ENCODE results near the gene TAF15.

TAF15 gene

DNA sequence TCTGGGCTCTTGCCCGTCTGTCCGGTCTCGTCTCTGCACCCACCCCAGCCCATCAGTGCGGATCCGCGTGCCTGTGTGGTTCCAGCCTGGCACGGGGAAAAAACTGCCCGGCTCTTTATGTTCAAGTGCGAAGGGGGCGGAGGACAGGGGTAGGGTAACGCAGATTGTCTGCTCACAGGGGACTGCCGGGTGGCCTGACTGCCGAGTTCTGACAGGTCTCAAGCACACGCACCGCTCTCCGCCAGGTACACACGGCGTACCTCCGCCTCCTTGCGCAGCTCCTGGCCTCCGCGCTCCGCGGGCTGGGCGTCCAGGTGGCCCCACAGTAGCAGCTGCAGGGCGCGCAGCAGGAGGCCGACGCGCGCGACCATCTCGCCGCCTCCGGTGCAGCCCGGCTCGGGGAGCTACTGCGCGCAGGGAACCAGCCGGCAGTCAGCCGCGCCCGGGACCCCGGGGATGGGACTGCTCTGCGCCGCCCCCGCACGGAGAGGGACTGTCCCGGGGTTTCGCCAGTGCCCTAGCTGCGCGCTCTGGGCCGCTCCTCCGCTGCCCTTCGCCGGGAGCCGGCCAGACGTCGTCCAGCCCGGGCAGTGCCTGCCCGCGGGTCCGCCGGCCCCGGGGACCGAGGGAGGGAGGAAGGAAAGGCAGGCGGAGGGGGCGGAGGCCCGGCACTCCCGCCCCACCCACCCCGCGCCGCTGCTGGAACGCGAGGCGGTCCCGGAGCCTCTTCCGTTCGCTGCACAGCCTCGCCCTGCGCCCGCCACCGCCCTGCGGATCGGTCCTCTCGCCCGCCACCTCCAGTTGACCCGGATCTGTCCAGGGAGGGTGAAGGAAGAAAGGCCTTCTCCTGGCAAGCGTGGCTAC is 14.0 kb upstream of the TAF15 start, which contains the start of gene MMP28:
MMP28 (minus strand) TSS at position 635 of the 864 bp plus-strand sequence; CDS start at position 371, 264 bp downstream.
- peak within 1 kb of the TSS; percentile 73 for H3K4me3 ChIP-seq (ENCODE audit: low read length)

DNA sequence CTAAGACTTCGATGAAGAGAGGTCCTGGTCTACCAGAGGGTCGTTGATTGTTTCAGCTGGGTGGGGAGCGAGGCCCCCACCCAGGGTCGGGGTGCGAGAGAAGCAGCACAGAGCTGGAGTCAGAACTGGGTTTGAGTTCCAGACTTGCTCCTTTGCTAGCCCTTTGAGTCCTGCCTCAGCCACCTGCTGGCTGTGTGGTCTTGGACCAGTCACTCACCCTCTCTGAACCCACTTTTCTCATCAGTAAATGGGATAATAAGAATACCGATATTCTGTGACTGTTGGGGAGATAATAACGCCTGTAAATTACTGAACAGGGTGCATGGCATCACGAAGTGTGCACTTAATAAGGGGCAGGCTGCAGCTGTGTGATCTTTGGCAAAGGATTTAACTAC is 13.4 kb upstream of the TAF15 start:
- H3K27ac ChIP-seq (ENCODE audit: low read length), result no peak overlapping the region
- H3K9me3 ChIP-seq (ENCODE audit: insufficient read depth, low read length), result no peaks in the 10 kb centered on the region
- TF ChIP-seq, protein P1, sequence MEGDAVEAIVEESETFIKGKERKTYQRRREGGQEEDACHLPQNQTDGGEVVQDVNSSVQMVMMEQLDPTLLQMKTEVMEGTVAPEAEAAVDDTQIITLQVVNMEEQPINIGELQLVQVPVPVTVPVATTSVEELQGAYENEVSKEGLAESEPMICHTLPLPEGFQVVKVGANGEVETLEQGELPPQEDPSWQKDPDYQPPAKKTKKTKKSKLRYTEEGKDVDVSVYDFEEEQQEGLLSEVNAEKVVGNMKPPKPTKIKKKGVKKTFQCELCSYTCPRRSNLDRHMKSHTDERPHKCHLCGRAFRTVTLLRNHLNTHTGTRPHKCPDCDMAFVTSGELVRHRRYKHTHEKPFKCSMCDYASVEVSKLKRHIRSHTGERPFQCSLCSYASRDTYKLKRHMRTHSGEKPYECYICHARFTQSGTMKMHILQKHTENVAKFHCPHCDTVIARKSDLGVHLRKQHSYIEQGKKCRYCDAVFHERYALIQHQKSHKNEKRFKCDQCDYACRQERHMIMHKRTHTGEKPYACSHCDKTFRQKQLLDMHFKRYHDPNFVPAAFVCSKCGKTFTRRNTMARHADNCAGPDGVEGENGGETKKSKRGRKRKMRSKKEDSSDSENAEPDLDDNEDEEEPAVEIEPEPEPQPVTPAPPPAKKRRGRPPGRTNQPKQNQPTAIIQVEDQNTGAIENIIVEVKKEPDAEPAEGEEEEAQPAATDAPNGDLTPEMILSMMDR (IDR thresholded peaks at IDR 0.05; ENCODE audit: low read depth, low read length), result no peak
- TF ChIP-seq EZH2phosphoT487 (IDR thresholded peaks at IDR 0.05; ENCODE audit: low read depth), result no peak
- H3K36me3 ChIP-seq (replicated peaks; ENCODE audit: low read depth, low read length), result no peaks in the 10 kb centered on the region
- no peak overlapping the region for H2AFZ ChIP-seq (ENCODE audit: low read depth, low read length)
- peaks cover 72% of the 10 kb centered on the region for H3K27me3 ChIP-seq (ENCODE audit: low read depth, low read length)
- H3K9ac ChIP-seq (ENCODE audit: low read length), result no peak overlapping the region; the same call in 1 of the 2 replicates
- H3K4me3 ChIP-seq (ENCODE audit: low read length), result peak overlapping the region; percentile 73
- 0 out of 2 replicates have a peak, but pooled peaks cover 3% of the 10 kb centered on the region for H3K4me1 ChIP-seq (ENCODE audit: low read length)
- H4K20me1 ChIP-seq (ENCODE audit: insufficient read depth, low read length), result no peaks in the 10 kb centered on the region
- H3K4me2 ChIP-seq (ENCODE audit: low read length), result peak overlapping the region; percentile 88
- no peaks in the 10 kb centered on the region for H3K79me2 ChIP-seq (ENCODE audit: low read length)

More for the DNA sequence above, 14.0 kb upstream of the TAF15 start, which contains the start of gene MMP28:
- Histone ChIP-seq H3K79me2 (ENCODE audit: low read length) (no peaks in the 10 kb centered on the region), H3K9ac (ENCODE audit: low read length) (no peak within 1 kb of the TSS; the same call in 1 of the 2 replicates), H2AFZ (ENCODE audit: low read depth, low read length) (no peak within 1 kb of the TSS), H3K27me3 (ENCODE audit: low read depth, low read length) (peaks cover 73% of the 10 kb centered on the region), H3K36me3 (replicated peaks; ENCODE audit: low read depth, low read length) (no peaks in the 10 kb centered on the region), H3K27ac (ENCODE audit: low read length) (no peak within 1 kb of the TSS), H3K9me3 (ENCODE audit: insufficient read depth, low read length) (no peaks in the 10 kb centered on the region), H3K4me1 (ENCODE audit: low read length) (0 out of 2 replicates have a peak, but pooled peaks cover 3% of the 10 kb centered on the region), H4K20me1 (ENCODE audit: insufficient read depth, low read length) (no peaks in the 10 kb centered on the region), H3K4me2 (ENCODE audit: low read length) (peak within 1 kb of the TSS; percentile 88)
- TF ChIP-seq, protein P1 (IDR thresholded peaks at IDR 0.05; ENCODE audit: low read depth, low read length), result no peak
- TF ChIP-seq EZH2phosphoT487 (IDR thresholded peaks at IDR 0.05; ENCODE audit: low read depth), result no peak

DNA sequence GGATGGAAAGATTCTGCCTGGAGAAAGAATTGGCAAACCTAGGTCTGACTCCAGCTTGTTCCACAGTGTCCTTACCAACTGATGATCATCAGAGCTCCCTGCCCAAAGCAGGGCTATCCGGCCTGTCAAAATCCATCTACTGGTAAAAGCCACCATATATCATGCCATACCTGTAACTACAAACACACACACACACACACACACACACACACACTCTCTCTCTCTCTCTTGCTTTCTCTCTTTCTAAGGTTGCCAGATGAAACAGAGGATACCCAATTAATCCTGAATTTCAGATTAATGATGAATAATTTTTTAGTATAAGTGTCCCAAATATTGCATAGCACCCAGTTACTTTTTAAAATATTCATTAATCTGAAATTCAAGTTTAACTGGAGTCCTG is 12.3 kb upstream of the TAF15 start:
- peaks cover 62% of the 10 kb centered on the region for H3K27me3 ChIP-seq (ENCODE audit: low read depth, low read length)

DNA sequence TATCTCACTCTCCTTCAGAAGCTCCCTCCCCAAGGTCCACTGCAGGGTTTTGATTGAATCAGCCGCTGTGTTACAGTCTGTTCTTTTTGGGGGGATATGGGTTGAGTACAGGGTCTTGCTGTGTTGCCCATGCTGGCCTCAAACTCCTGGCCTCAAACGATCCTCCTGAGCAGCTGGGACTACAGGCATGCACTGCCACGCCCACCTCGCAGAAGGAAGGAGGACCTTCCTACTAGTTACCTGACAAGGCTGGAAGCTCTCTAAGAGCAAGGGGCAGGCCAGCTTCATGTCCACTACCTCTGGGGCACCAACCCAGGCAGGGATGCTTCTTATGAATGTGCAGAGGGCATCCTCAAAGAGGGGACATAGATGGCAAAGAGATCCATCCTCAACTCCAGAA is 11.9 kb upstream of the TAF15 start:
- H3K36me3 ChIP-seq (replicated peaks; ENCODE audit: low read depth, low read length), result no peaks in the 10 kb centered on the region
- H3K79me2 ChIP-seq (ENCODE audit: low read length), result no peaks in the 10 kb centered on the region
- H3K27me3 ChIP-seq (ENCODE audit: low read depth, low read length), result peaks cover 58% of the 10 kb centered on the region
- no peak overlapping the region for H2AFZ ChIP-seq (ENCODE audit: low read depth, low read length)
- no peak overlapping the region for H3K27ac ChIP-seq (ENCODE audit: low read length)
- H3K4me2 ChIP-seq (ENCODE audit: low read length), result no peak overlapping the region
- H3K9ac ChIP-seq (ENCODE audit: low read length), result no peak overlapping the region
- peaks cover 8% of the 10 kb centered on the region for H3K4me1 ChIP-seq (ENCODE audit: low read length)
- no peak overlapping the region for H3K4me3 ChIP-seq (ENCODE audit: low read length)
- no peaks in the 10 kb centered on the region for H4K20me1 ChIP-seq (ENCODE audit: insufficient read depth, low read length)
- no peak for TF ChIP-seq EZH2phosphoT487 (IDR thresholded peaks at IDR 0.05; ENCODE audit: low read depth)
- TF ChIP-seq, protein P1 (IDR thresholded peaks at IDR 0.05; ENCODE audit: low read depth, low read length), result no peak
- H3K9me3 ChIP-seq (ENCODE audit: insufficient read depth, low read length), result no peaks in the 10 kb centered on the region

More for the DNA sequence above, 12.3 kb upstream of the TAF15 start:
- Histone ChIP-seq H3K27ac (ENCODE audit: low read length) (no peak overlapping the region), H3K9me3 (ENCODE audit: insufficient read depth, low read length) (no peaks in the 10 kb centered on the region), H3K4me2 (ENCODE audit: low read length) (no peak overlapping the region), H3K4me1 (ENCODE audit: low read length) (peaks cover 8% of the 10 kb centered on the region), H3K36me3 (replicated peaks; ENCODE audit: low read depth, low read length) (no peaks in the 10 kb centered on the region), H4K20me1 (ENCODE audit: insufficient read depth, low read length) (no peaks in the 10 kb centered on the region), H3K4me3 (ENCODE audit: low read length) (no peak overlapping the region), H2AFZ (ENCODE audit: low read depth, low read length) (no peak overlapping the region), H3K79me2 (ENCODE audit: low read length) (no peaks in the 10 kb centered on the region), H3K9ac (ENCODE audit: low read length) (no peak overlapping the region)
- TF ChIP-seq EZH2phosphoT487 (IDR thresholded peaks at IDR 0.05; ENCODE audit: low read depth), result no peak
- TF ChIP-seq, protein P1 (IDR thresholded peaks at IDR 0.05; ENCODE audit: low read depth, low read length), result no peak

Data from OCI-LY3 (cell line).